ENCODE measurements around the gene HYLS1.
"Not testable (repeated sequence)": the region's sequence is repeated elsewhere in the genome, so short reads cannot be mapped to it uniquely, and the experiment has no call there.

The HYLS1 gene, protein sequence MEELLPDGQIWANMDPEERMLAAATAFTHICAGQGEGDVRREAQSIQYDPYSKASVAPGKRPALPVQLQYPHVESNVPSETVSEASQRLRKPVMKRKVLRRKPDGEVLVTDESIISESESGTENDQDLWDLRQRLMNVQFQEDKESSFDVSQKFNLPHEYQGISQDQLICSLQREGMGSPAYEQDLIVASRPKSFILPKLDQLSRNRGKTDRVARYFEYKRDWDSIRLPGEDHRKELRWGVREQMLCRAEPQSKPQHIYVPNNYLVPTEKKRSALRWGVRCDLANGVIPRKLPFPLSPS

DNA sequence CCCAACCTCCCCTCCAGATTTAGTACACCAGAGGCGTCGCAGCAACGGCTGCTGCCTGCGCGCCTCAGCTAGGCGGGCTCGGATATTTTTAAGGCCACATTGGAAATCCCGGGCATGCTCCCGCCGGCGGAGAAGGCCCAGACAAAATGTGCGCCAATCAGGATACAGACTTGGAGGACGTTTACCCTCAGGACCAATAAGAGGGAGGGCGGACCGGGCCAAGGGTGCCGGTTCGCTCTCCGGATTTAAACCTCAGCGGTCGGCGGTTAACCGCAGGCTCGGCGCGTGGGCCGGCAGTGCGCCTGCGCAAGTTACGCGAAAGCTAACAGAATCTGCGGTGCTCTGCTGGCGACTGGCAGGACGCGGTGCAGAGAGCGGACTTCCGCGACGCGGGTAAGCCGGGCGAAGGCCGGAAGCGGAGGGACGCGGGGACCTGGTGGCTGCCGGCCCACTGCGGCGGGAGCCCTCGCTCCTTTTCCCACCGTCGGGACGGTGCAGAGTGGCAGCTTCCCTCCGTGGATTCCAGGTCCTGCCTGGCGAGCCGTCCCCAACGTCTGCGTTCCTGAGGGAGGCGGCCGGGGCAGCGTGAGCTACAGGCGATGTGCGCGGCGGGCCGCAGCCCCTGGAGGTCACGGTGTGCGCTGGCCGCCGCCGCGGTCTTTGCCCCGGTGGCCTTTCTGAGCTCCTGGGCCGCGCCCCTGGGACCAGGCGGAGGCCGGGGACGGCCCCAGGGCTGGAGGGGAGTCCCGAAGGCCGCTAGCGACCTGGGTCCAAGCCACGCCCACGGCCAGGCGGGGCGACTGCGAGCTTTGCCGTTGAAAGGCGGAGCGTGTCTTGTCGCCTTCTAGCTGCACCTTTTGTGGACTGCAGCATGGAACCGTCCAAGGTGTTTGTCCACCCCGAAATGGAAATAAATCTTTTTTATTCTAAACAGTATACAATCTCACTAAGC is at the start of gene HYLS1:
Gene HYLS1, plus strand, starts transcription at position 296 of the 952 bp plus-strand sequence. CDS start 11,701 bp downstream, outside the sequence.
- peak; percentile 92 for DNase-seq (ENCODE audit: low read depth)

- DNase-seq (ENCODE audit: low read depth), result no peak
Observed at GRCh38 chr11:125842321-125842948, 45.0 kb upstream of the HYLS1 start.

DNA sequence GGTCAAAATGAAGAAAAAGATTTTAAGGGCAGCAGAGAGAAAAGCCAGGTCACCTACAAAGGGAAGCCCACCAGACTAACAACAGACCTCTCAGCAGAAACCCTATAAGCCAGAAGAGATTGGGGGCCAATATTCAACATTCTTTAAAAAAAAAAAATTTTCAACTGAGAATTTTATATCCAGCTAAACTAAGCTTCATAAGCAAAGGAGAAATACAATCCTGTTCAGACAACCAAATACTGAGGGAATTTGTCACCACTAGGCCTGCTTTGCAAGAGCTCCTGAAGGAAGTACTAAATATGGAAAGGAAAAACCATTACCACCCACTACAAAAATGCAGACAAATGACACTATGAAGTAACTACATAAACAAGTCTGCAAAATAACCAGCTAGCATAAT is 41.3 kb upstream of the HYLS1 start:
- no peak for DNase-seq (ENCODE audit: low read depth)

- not testable (repeated sequence) for DNase-seq (ENCODE audit: low read depth)
Observed at GRCh38 chr11:125857670-125858069, 29.8 kb upstream of the HYLS1 start.

- DNase-seq (ENCODE audit: low read depth), result not testable (repeated sequence)
Observed at GRCh38 chr11:125862786-125863185, 24.7 kb upstream of the HYLS1 start.

- DNase-seq (ENCODE audit: low read depth), result not testable (repeated sequence)
Observed at GRCh38 chr11:125865354-125865753, 22.1 kb upstream of the HYLS1 start.

- no peak for DNase-seq (ENCODE audit: low read depth)
Observed at GRCh38 chr11:125869521-125869920, 17.9 kb upstream of the HYLS1 start.

GRCh38 chr11:125871391-125872137 is 15.9 kb upstream of the HYLS1 start:
- no peak for DNase-seq (ENCODE audit: low read depth)

DNA sequence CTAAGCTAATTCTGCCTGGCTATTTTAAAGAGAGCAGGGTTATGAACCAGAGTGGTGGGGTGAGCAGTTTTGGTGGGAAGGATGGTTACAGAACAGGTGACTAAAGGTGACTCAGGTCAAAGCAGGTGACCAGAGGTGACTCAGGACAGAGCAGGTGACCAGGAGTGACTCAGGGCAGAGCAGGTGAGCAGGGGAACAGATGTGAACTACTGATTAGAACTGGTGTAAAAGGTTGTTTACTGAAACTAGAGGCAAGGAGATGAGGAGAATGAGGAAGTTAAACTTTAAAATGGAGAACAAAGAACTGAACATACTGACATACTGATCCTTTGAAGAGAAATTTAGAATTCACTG is 15.4 kb upstream of the HYLS1 start:
- no peak for DNase-seq (ENCODE audit: low read depth)

DNA sequence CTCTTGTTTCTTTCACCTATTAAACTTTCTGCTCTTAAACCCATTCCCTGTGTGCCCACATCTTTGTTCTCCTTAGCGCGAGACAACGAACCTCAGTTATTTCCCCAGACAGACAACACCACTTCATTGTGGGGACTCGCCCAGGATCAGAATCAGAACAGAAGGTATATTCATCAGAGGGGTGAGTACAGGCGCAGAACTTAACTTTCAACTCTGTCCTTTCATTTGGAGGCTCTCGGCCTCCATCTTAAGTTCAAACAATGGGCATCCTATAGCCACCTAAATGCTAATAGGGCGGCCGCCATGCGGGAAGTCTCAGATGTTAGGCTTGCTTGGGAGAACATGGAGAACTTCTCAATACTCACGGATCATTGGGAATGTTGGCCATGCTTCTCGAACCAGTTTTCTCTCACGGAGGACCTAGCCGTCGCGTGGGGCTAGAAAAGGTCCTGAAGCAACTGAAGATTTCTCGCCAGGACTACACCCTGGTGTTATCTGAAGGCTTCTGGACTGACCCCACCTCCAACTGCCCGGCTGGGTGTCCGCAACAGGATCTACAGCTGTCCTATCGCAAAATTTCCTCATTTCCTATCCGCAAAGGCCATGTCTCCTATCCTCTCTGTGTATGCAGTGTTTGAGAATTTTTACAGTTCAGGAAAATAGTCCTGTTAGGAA is 13.4 kb upstream of the HYLS1 start:
- no peak for DNase-seq (ENCODE audit: low read depth)

- peak; percentile 19 for DNase-seq (ENCODE audit: low read depth)
Observed at GRCh38 chr11:125874556-125875124, 12.8 kb upstream of the HYLS1 start.

DNA sequence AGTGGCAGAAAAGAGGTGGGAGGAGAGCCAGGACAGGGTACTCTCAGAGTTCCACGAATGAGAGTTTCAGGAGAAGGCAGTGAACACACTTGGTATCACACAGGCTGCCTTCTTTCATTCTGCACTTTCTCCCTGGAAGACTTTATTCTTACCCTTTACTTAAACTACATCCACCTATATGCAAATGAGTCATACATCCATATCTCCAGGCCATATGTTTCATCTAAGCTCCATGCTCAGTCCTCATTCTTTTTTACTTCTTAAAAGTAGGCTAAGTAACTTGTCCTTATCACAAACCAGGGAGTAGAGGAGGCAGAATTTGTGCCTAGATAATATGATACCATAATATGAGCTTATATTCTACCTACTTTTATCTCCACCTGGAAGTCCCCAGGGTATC is 6.2 kb upstream of the HYLS1 start:
- no peak for DNase-seq (ENCODE audit: low read depth)

- DNase-seq (ENCODE audit: low read depth), result no peak
Observed at GRCh38 chr11:125883375-125883774, 4.1 kb upstream of the HYLS1 start.

DNA sequence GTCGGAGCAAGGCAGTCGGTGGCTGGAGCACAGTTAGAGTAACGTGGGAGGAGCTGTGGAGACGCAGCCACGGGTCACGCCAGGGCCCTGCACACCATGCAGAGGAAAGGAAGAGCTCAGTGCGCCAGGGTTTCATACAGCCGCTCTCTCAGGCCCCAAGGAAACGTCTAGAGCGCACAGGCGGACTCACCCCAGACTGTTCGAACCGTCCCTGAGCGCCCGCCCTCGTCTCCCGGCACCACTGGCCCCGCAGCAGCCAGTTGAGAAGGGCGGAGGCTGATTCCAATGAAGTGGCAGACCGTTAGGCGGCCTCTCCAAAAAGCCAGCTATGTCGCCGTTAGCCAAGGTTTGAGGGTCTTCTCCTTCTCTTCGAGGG is 483 bp upstream of the HYLS1 start:
- no peak for DNase-seq (ENCODE audit: low read depth)

DNA sequence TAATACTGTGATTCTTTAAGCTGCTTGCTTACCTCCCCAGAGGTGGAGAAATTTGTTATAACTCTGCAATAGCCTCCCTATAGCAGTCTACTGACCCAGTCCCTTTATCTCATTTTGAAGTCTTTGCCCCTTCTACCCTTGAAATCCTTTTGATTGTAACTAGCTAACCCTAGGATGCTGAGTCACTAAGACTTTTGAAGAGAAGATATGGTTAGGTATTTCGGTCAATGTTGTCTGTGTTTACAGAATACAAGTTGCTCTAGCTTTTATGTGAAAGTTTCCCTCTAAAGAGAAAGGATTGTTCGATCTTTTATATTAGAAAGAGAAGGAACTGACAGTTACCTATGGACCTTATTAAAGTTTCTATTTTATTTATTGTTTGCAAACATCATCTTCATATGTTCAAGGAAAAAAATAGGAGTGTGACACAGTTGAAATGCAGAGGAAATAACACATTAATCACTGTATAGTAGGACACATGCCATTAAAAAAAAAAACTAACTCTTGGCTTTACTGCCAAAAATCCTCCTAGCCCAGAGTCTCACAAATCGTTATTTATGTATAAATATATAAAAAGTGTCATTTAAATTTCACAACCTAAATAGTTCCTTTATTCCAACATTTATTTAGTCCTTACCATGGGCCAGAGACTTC is 3.1 kb downstream of the HYLS1 start:
- DNase-seq (ENCODE audit: low read depth), result no peak

- DNase-seq (ENCODE audit: low read depth), result no peak
Observed at GRCh38 chr11:125892071-125892470, 4.6 kb downstream of the HYLS1 start.

DNA sequence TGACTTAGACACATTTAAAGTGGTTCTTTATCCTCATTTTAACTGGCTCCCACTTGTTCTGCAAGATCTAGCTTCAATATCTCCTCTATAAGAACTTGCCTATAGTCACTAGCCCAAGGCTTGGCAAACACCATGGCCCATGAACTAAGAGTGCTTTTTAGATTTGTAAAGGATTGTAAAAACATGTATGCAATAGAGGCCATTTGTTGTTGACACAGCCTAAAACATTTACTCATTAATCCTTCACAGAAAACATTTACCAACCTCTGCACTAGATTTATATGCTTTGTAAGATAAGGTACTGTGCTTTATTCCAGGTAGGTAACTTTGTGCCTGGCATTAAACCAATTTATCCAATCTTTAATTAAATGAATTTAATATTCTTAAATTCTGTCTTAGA is 5.5 kb downstream of the HYLS1 start:
- DNase-seq (ENCODE audit: low read depth), result no peak

DNA sequence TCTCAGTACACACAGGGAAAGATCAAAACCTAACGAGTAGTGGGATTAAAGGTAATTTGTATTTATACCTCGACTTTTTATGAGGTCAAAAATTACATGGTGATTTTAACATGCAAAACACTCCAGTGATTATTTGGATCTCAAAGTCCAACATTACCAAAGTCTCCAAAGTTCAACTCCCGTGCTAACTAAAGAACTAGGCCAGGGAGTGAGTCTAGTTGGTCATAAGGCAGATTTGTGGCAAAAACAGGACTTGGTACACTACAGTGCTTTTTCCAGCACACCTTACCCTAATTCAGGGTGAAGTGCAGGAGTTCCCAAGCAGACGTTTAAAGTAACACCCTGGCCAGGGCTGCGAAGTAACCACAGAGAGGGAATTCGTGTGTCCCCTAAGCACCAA is 14.4 kb downstream of the HYLS1 start:
- no peak for DNase-seq (ENCODE audit: low read depth)

GRCh38 chr11:125902277-125902926 is 14.9 kb downstream of the HYLS1 start:
- DNase-seq (ENCODE audit: low read depth), result no peak
